Subcutaneous abdominal adipose tissue (tissue), 5 donors: ENCODE results near the gene IER5.

ENCODE experiments used
- H3K27ac ChIP-seq: one replicate; pipeline ENCODE4 v1.7.0; 2013; ENCODE audit warnings: low read depth, mild to moderate bottlenecking, inconsistent platforms, low read length, moderate library complexity
- H3K27me3 ChIP-seq, 5 donors: one replicate each; pipeline ENCODE4 v1.7.0; 2013; ENCODE audit warnings: low read length in 5 of 5, inconsistent platforms in 1 of 5; ENCODE audit not compliant: control insufficient read depth in 5 of 5, insufficient read depth in 4 of 5
- H3K36me3 ChIP-seq, 5 donors: one replicate each; pipeline ENCODE4 v1.7.0; 2013; ENCODE audit warnings: low read length in 5 of 5; ENCODE audit not compliant: control insufficient read depth in 5 of 5, insufficient read depth in 5 of 5
- H3K4me1 ChIP-seq, 5 donors: one replicate each; pipeline ENCODE4 v1.7.0; 2013; ENCODE audit warnings: low read length in 5 of 5, mild to moderate bottlenecking in 3 of 5, moderate library complexity in 1 of 5; ENCODE audit not compliant: control insufficient read depth in 5 of 5, insufficient read depth in 5 of 5
- H3K4me3 ChIP-seq, 5 donors: one replicate each; pipeline ENCODE4 v1.7.0; 2013; ENCODE audit warnings: low read length in 5 of 5, low read depth in 1 of 5
- H3K9ac ChIP-seq, 5 donors: one replicate each; pipeline ENCODE4 v1.7.0; 2013; ENCODE audit warnings: low read length in 5 of 5, mild to moderate bottlenecking in 4 of 5, moderate library complexity in 3 of 5
- H3K9me3 ChIP-seq, 5 donors: one replicate each; pipeline ENCODE4 v1.7.0; 2013; ENCODE audit warnings: low read length in 5 of 5; ENCODE audit not compliant: control insufficient read depth in 5 of 5
- donor health status: healthy.
- donor health status: healthy.
- donor health status: healthy.
- donor health status: healthy.
- donor health status: healthy.

Gene IER5

DNA sequence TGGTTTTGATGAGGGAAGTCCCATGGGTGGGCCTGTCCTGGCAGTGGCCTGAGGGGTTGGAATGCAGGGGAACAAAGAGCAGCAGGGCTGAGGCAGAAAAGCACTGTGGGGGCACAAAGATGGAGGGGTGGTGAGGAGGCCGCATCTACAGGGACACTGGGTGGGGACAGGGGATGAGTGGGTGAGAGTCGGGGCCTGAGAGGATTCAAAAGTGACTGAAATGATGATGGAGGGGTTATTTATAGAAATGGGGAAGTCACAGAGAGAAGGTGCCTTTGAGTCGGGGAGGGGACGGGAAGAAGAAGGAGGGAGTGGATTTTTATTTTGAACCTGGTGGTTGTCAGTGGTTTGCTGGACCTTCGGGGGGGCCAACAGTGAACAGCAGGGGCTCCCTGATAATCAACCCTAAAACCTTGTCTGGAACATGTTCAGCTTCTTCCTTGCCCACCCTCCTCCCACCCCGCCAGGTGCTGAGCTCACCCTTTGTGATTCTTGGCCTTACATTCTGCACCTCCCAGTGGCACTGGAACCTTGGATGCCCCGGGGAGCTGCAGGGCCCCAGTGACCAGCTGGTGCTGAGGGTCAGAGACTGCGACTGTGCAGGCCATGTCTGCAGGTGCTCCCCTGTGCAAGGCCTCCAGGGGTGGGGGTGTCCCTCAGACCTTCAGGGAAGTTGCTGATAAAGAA is 42.9 kb downstream of the IER5 start:
- H3K4me3 ChIP-seq, result no peak overlapping the region
- H3K9ac ChIP-seq, result no peak overlapping the region
- no peak overlapping the region for H3K27ac ChIP-seq
- H3K36me3 ChIP-seq, result no peaks in the 10 kb centered on the region
- no peaks in the 10 kb centered on the region for H3K27me3 ChIP-seq
- H3K4me1 ChIP-seq, result peaks cover 11 to 65% (median 45%) of the 10 kb centered on the region in 5 donors
- H3K9me3 ChIP-seq, result no peaks in the 10 kb centered on the region

DNA sequence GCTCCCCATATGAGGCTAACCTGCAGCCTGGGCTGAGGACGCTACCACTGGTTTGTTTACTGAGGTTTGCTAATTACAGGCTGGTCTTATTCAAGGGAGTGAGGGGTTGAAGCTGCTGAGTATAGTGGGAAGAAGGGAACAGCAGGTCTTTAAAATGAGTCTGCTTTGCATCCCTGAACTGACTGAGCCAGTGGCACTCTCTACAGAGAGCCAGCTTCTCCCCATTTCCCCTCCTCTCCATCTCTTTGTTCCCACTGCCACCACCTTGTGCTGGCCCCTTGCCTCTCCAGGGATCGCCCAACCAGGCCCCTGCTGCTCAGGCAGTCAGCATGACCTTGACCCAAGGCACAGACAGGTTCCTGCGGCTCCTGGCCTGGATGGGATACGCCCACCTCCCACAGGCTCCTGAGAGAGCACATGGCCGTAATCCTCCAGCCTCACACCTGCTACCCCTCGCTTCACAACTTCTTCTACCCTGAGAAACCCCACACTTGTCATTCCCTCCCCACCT is 45.0 kb downstream of the IER5 start:
- Histone ChIP-seq H3K27ac (no peak overlapping the region), H3K27me3 (no peaks in the 10 kb centered on the region), H3K4me1 (peaks cover 11 to 51% (median 32%) of the 10 kb centered on the region in 5 donors), H3K9ac (no peak overlapping the region), H3K36me3 (no peaks in the 10 kb centered on the region), H3K9me3 (no peaks in the 10 kb centered on the region), H3K4me3 (no peak overlapping the region)

DNA sequence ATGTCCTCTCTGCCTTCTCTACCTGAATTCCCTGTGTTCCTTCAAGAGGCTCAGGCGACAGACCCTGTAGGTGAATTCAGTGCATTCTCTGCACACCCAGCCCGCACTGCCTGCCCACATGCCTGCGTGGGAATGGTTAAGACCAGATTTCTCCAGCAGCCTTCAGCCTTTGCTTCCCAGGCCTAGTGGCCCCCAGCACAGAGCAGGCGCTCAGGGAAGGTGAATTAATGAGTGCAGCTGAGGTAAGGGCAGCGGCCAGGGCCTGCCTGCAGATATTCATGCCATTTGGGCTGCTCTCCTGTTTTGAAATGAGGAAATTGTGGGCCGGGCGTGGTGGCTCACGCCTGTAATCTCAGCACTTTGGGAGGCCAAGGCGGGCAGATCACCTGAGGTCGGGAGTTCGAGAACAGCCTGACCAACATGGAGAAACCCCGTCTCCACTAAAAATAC is 45.5 kb downstream of the IER5 start:
- Histone ChIP-seq H3K27ac (no peak overlapping the region), H3K9me3 (no peaks in the 10 kb centered on the region), H3K9ac (no peak overlapping the region), H3K4me1 (peaks cover 11 to 48% (median 28%) of the 10 kb centered on the region in 5 donors), H3K4me3 (no peak overlapping the region), H3K27me3 (no peaks in the 10 kb centered on the region), H3K36me3 (no peaks in the 10 kb centered on the region)

DNA sequence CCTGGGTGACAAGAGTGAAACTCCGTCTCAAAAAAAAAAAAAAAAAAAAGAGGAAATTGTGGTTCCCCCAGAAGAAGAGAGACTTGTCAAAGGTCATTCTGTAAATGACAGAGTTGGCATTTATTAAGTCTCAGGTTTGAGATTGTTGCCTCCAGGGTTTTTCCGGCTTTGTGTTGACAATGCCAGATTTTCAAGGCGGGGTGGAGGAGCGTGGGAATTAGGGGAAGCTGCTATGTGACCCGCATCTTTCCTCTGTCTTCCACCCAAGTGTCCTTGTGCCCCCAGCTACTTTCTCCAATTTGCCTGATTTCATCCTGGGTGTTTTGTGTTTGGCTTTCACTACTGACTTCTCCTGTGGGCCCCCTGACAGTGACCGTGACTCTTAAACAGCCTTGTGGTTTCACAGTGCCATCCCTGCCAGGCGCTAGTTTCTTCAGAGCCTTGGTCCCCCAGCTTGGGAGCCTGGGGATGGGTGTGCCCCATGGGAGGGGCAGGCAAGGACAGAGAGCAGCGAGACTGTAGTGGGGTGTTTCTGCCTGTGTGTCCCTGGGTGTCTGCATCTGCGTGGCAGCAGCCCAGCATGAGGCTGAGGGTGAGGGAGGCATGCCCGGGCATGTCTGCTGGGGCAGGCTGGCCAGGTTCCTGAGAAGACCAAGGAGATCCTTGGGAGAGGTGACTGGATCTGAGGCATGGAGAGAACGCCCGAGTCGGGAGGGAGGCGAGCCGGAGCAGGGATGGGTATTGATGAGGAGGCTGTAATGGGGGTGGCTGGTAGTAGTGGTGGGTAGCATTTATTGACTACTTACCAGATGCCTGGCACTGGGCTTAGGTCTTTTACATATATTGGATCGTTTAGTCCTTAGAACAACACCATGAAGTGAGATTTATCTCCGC is 46.3 kb downstream of the IER5 start:
- H3K27ac ChIP-seq, result peak overlapping the region; percentile 6

DNA sequence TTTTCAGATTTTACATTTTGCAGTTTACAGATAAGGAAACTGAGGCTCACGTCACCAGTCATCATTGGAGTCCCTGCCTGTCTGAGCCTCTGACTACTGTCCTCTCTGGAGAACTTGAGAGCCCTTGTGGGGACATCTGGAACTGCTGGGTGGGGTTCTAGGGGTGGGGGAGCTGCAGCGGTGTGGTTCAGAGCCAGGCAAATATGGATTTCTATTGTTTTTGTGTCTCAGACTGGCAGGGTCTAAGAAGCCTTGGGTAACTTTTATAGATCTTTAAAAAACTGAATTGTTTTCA is 46.9 kb downstream of the IER5 start:
- Histone ChIP-seq H3K4me1 (peaks cover 13 to 48% (median 27%) of the 10 kb centered on the region in 5 donors), H3K9me3 (no peaks in the 10 kb centered on the region), H3K36me3 (no peaks in the 10 kb centered on the region), H3K27me3 (no peaks in the 10 kb centered on the region), H3K27ac (peak overlapping the region; percentile 6), H3K9ac (peak overlapping the region in 1 of 5 donors; percentile 2), H3K4me3 (no peak overlapping the region)

More for the DNA sequence above, 46.3 kb downstream of the IER5 start:
- peak overlapping the region in 2 of 5 donors; percentile 2 to 48 for H3K9ac ChIP-seq
- H3K36me3 ChIP-seq, result no peaks in the 10 kb centered on the region
- H3K9me3 ChIP-seq, result no peaks in the 10 kb centered on the region
- H3K4me1 ChIP-seq, result peaks cover 7 to 48% (median 28%) of the 10 kb centered on the region in 5 donors
- no peaks in the 10 kb centered on the region for H3K27me3 ChIP-seq
- H3K4me3 ChIP-seq, result peak overlapping the region in 1 of 5 donors; percentile 35

DNA sequence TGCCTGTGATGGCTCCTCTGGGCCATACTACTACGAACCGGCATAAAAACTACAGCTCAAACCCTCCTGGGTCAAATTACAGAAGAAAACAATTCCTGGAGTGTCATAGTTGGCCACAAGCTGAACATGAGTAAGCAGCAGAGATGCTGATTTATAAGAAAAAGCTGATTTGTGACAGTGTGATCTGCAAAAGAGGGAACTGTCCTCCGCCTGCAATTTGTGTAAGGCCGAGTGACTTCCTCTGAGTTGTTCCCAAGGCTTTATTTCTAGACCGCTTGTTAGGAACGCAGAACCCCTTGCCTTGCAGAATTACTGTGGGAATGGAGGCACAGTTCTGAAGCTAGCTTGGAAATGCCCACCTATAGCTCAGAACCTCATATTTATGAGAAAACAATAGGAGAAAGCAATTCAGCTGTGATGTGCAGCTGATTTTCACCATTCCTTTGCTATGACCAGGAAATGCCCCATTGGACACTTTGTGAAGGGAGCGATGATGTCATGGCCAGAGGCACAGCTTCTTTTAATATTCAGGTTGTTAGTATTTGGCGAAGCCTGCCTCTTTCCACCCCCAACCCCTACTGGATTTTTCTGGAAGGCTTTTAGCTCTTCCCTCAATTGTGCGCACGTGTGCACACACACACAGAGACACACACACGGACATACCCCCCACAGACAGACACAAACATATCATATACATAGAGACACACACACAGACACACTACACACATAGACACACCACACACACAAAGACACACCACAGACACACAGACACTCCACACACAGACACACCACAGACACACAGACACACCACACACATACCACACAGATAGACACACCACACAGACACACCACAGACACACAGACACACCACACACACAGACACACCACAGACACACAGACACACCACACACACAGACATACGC is 47.6 kb downstream of the IER5 start:
- H3K4me3 ChIP-seq, result no peak overlapping the region
- H3K9me3 ChIP-seq, result no peaks in the 10 kb centered on the region
- H3K36me3 ChIP-seq, result no peaks in the 10 kb centered on the region
- H3K27ac ChIP-seq, result peak overlapping the region; percentile 6
- H3K27me3 ChIP-seq, result no peaks in the 10 kb centered on the region
- peaks cover 14 to 53% (median 27%) of the 10 kb centered on the region in 5 donors for H3K4me1 ChIP-seq
- H3K9ac ChIP-seq, result no peak overlapping the region

DNA sequence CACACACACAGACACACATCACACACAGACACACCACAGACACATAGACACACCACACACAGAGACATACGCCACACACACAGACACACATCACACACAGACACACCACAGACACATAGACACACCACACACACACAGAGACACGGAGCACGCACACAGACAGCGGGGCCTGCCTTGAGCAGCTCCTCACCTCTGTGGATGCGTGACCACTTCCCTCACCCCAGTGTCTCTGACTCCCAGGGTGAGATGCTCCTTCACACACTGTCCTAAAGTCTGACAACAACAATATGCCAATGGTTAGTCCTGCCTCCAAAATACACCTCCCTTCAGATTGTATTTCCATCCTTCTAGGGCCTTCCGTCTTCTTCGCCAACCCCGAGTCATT is 48.2 kb downstream of the IER5 start:
- Histone ChIP-seq H3K27ac (no peak overlapping the region), H3K9me3 (no peaks in the 10 kb centered on the region), H3K27me3 (no peaks in the 10 kb centered on the region), H3K9ac (no peak overlapping the region), H3K36me3 (no peaks in the 10 kb centered on the region), H3K4me3 (no peak overlapping the region), H3K4me1 (peaks cover 14 to 60% (median 27%) of the 10 kb centered on the region in 5 donors)

DNA sequence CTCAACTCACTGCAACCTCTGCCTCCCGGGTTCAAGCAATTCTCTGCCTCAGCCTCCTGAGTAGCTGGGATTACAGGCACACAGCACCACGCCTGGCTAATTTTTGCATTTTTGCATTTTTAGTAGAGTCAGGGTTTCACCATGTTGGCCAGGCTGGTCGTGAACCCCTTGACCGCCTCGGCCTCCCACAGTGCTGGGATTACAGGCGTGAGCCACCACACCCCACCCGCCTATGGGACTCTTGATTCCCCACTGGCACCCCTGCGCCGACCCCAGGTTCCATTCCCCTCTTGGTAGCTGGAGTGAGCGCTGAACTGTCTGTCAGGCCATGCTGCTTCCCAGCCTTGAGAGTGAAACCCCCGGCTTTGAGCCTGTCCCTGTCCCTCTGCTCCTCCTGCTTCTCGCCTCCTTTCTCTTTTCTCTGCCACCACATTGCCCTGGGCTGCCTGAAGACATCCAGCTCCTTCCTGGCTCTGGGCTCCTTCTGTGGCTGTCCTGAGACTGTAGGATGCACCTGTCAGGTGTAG is 48.8 kb downstream of the IER5 start:
- no peak overlapping the region for H3K9ac ChIP-seq
- H3K4me1 ChIP-seq, result peaks cover 14 to 64% (median 31%) of the 10 kb centered on the region in 5 donors
- H3K27ac ChIP-seq, result no peak overlapping the region
- H3K36me3 ChIP-seq, result no peaks in the 10 kb centered on the region
- no peaks in the 10 kb centered on the region for H3K9me3 ChIP-seq
- H3K27me3 ChIP-seq, result no peaks in the 10 kb centered on the region
- no peak overlapping the region for H3K4me3 ChIP-seq

DNA sequence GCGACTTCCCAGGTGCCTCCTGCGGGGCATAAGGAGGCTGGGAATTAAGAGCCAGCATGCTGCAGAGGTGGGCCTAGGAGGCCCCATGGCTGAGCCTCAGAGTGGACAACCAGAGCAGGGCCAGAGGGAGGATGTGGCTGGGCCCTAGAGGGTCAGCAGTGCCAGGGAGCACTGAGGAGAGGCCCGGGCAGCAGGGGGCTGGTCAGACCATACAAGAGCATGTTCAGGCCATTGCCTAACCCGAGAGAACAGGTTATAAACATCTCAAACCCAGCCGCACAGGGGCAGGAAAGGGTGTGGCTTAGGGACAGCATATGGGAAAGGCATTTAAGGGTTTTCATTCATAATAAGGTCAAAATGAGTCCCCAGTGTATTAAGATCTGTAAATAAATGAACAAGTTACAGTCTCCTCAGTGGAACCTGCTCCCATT is 51.1 kb downstream of the IER5 start:
- Histone ChIP-seq H3K9ac (no peak overlapping the region), H3K9me3 (no peaks in the 10 kb centered on the region), H3K27me3 (no peaks in the 10 kb centered on the region), H3K36me3 (no peaks in the 10 kb centered on the region), H3K4me1 (peaks cover 12 to 58% (median 31%) of the 10 kb centered on the region in 5 donors), H3K4me3 (no peak overlapping the region), H3K27ac (no peak overlapping the region)
